SK-N-SH treated with all-trans-retinoic acid at 6 μM for 48 hours (cell line): Measurements from ENCODE around the gene DOK4.

Experiments used
- ATAC-seq: fragments of 200-7000 bp; cut with Tn5 transposase; 3 replicates; pipeline ENCODE4 v1.9.1; 2020; ENCODE audit warnings: mild to moderate bottlenecking, moderate library complexity
- ARNTL ChIP-seq: fragments of 450-650 bp; formaldehyde crosslinking; IDR thresholded peaks from 2 replicates; pipeline ENCODE4 v1.5.0; 2020; ENCODE audit warnings: low read depth, mild to moderate bottlenecking, moderate library complexity, borderline replicate concordance
- BACH2 ChIP-seq: fragments of 250-450 bp; sonication (Bioruptor Pico); IDR thresholded peaks from 2 replicates; pipeline ENCODE4 v1.9.0; 2021; ENCODE audit warnings: mild to moderate bottlenecking, borderline replicate concordance
- CREB5 ChIP-seq: fragments of 250-450 bp; sonication (Bioruptor Pico); IDR thresholded peaks from 2 replicates; pipeline ENCODE4 v1.5.1; 2020; ENCODE audit warnings: low read depth, mild to moderate bottlenecking, moderate library complexity
- CSDC2 ChIP-seq: fragments of 250-450 bp; sonication (Bioruptor Pico); IDR thresholded peaks from 2 replicates; pipeline ENCODE4 v1.5.0; 2020; ENCODE audit warnings: mild to moderate bottlenecking, moderate library complexity
- ESRRG ChIP-seq: fragments of 250-450 bp; sonication (Bioruptor Pico); IDR thresholded peaks from 2 replicates; pipeline ENCODE4 v1.6.1; 2021; ENCODE audit warnings: mild to moderate bottlenecking
- GLIS3 ChIP-seq: fragments of 250-450 bp; sonication (Bioruptor Pico); IDR thresholded peaks from 2 replicates; pipeline ENCODE4 v1.5.0; 2020; ENCODE audit warnings: mild to moderate bottlenecking, moderate library complexity
- OSR1 ChIP-seq: fragments of 250-450 bp; sonication (Bioruptor Pico); IDR thresholded peaks from 2 replicates; pipeline ENCODE4 v1.8.0; 2022; ENCODE audit warnings: moderate library complexity, mild to moderate bottlenecking, inconsistent platforms
- PPARA ChIP-seq: fragments of 250-450 bp; sonication (Bioruptor Pico); IDR thresholded peaks from 2 replicates; pipeline ENCODE4 v1.5.0; 2020; ENCODE audit warnings: mild to moderate bottlenecking, borderline replicate concordance
- RARB ChIP-seq: fragments of 250-450 bp; sonication (Bioruptor Pico); IDR thresholded peaks from 2 replicates; pipeline ENCODE4 v1.8.0; 2021; ENCODE audit warnings: mild to moderate bottlenecking, moderate library complexity
- TCF4 ChIP-seq: fragments of 250-450 bp; sonication (Bioruptor Pico); IDR thresholded peaks from 2 replicates; pipeline ENCODE4 v1.8.0; 2021; ENCODE audit warnings: mild to moderate bottlenecking, moderate library complexity, borderline replicate concordance
- TOX ChIP-seq: fragments of 250-450 bp; sonication (Bioruptor Pico); IDR thresholded peaks from 2 replicates; pipeline ENCODE4 v1.8.0; 2021; ENCODE audit warnings: mild to moderate bottlenecking, moderate library complexity, borderline replicate concordance
- ZC3H10 ChIP-seq: fragments of 250-450 bp; sonication (Bioruptor Pico); IDR thresholded peaks from 2 replicates; pipeline ENCODE4 v1.5.1; 2021; ENCODE audit warnings: mild to moderate bottlenecking, moderate library complexity
- ZFP3 ChIP-seq: fragments of 250-450 bp; sonication (Bioruptor Pico); IDR thresholded peaks from 2 replicates; pipeline ENCODE4 v1.5.0; 2020; ENCODE audit warnings: mild to moderate bottlenecking, moderate library complexity
- ZFP30 ChIP-seq: fragments of 450-650 bp; formaldehyde crosslinking; IDR thresholded peaks from 2 replicates; pipeline ENCODE4 v1.5.0; 2022; ENCODE audit warnings: mild to moderate bottlenecking, moderate library complexity
- ZNF70 ChIP-seq: fragments of 450-650 bp; formaldehyde crosslinking; IDR thresholded peaks from 2 replicates; pipeline ENCODE4 v1.5.0; 2020; ENCODE audit warnings: mild to moderate bottlenecking, moderate library complexity
- ZNF8 ChIP-seq: fragments of 450-650 bp; formaldehyde crosslinking; IDR thresholded peaks from 2 replicates; pipeline ENCODE4 v1.5.0; 2020; ENCODE audit warnings: mild to moderate bottlenecking, moderate library complexity
- TF ChIP-seq, protein P1 (sequence below): fragments of 250-450 bp; sonication (Bioruptor Pico); IDR thresholded peaks from 2 replicates; pipeline ENCODE4 v1.5.1; 2021; ENCODE audit warnings: mild to moderate bottlenecking, moderate library complexity
- TF ChIP-seq, protein P2 (sequence below): fragments of 250-450 bp; sonication (Bioruptor Pico); IDR thresholded peaks from 2 replicates; pipeline ENCODE4 v1.8.0; 2020; ENCODE audit warnings: mild to moderate bottlenecking, moderate library complexity, borderline replicate concordance
- TF ChIP-seq, protein P3 (sequence below): fragments of 250-450 bp; sonication (Bioruptor Pico); IDR thresholded peaks from 2 replicates; pipeline ENCODE4 v1.5.0; 2020; ENCODE audit warnings: mild to moderate bottlenecking, moderate library complexity
- TF ChIP-seq, protein P4 (sequence below): fragments of 250-450 bp; sonication (Bioruptor Pico); IDR thresholded peaks from 2 replicates; pipeline ENCODE4 v1.8.0; 2021; ENCODE audit warnings: low read depth, mild to moderate bottlenecking, moderate library complexity, borderline replicate concordance

DOK4 gene

DNA sequence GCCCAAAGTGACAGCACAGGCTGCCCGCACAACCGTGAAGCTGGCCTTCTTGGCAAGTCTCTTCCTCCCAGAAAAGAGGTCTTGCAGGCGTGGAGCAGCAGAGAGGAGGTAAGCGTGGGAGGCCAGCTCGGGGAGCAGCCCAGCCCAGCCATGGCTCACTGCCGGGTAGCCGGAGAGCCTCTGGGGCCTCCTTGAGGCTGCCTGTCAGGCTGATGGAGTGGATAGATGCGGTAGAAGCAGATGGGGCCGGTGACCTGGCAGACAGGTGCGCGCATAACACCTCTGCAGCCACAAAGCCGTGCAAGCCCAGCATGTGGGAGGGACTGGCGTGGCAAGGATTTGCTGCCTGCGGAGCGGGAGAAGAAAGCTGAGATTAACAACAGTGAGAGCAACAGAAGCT lies 17.1 kb upstream of the DOK4 start:
- ATAC-seq: no peak
- TF ChIP-seq TCF4 (CRISPR knock-in tag): no peak
- TF ChIP-seq, all 23 proteins: peak for 0

- TF ChIP-seq, protein P1, sequence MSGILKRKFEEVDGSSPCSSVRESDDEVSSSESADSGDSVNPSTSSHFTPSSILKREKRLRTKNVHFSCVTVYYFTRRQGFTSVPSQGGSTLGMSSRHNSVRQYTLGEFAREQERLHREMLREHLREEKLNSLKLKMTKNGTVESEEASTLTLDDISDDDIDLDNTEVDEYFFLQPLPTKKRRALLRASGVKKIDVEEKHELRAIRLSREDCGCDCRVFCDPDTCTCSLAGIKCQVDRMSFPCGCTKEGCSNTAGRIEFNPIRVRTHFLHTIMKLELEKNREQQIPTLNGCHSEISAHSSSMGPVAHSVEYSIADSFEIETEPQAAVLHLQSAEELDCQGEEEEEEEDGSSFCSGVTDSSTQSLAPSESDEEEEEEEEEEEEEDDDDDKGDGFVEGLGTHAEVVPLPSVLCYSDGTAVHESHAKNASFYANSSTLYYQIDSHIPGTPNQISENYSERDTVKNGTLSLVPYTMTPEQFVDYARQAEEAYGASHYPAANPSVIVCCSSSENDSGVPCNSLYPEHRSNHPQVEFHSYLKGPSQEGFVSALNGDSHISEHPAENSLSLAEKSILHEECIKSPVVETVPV (CRISPR knock-in tag): no peak
- TF ChIP-seq BACH2 (CRISPR knock-in tag) (no peak), ZFP3 (CRISPR knock-in tag) (no peak), CSDC2 (no peak), CREB5 (CRISPR knock-in tag) (no peak), ZFP30 (CRISPR knock-in tag) (no peak), ARNTL (CRISPR knock-in tag) (no peak), OSR1 (no peak), GLIS3 (CRISPR knock-in tag) (no peak), ESRRG (CRISPR knock-in tag) (no peak), RARB (CRISPR knock-in tag) (no peak)
- TF ChIP-seq, protein P2, sequence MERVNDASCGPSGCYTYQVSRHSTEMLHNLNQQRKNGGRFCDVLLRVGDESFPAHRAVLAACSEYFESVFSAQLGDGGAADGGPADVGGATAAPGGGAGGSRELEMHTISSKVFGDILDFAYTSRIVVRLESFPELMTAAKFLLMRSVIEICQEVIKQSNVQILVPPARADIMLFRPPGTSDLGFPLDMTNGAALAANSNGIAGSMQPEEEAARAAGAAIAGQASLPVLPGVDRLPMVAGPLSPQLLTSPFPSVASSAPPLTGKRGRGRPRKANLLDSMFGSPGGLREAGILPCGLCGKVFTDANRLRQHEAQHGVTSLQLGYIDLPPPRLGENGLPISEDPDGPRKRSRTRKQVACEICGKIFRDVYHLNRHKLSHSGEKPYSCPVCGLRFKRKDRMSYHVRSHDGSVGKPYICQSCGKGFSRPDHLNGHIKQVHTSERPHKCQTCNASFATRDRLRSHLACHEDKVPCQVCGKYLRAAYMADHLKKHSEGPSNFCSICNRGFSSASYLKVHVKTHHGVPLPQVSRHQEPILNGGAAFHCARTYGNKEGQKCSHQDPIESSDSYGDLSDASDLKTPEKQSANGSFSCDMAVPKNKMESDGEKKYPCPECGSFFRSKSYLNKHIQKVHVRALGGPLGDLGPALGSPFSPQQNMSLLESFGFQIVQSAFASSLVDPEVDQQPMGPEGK (CRISPR knock-in tag): no peak
- TF ChIP-seq, all 23 proteins: peak for 0
- no peak for ATAC-seq
Observed at GRCh38 chr16:57502048-57502775, 15.9 kb upstream of the DOK4 start.

GRCh38 chr16:57501492-57501891 lies 15.2 kb upstream of the DOK4 start:
- TF ChIP-seq, protein P1 (CRISPR knock-in tag): no peak
- TF ChIP-seq TCF4 (CRISPR knock-in tag) (no peak), ZC3H10 (no peak), PPARA (no peak), BACH2 (CRISPR knock-in tag) (no peak), GLIS3 (CRISPR knock-in tag) (no peak), ZNF70 (CRISPR knock-in tag) (no peak), OSR1 (no peak), ZNF8 (no peak), ZFP3 (CRISPR knock-in tag) (no peak), ARNTL (CRISPR knock-in tag) (no peak), CSDC2 (no peak), TOX (CRISPR knock-in tag) (no peak), ESRRG (CRISPR knock-in tag) (no peak), ZFP30 (CRISPR knock-in tag) (no peak)
- TF ChIP-seq, protein P3, sequence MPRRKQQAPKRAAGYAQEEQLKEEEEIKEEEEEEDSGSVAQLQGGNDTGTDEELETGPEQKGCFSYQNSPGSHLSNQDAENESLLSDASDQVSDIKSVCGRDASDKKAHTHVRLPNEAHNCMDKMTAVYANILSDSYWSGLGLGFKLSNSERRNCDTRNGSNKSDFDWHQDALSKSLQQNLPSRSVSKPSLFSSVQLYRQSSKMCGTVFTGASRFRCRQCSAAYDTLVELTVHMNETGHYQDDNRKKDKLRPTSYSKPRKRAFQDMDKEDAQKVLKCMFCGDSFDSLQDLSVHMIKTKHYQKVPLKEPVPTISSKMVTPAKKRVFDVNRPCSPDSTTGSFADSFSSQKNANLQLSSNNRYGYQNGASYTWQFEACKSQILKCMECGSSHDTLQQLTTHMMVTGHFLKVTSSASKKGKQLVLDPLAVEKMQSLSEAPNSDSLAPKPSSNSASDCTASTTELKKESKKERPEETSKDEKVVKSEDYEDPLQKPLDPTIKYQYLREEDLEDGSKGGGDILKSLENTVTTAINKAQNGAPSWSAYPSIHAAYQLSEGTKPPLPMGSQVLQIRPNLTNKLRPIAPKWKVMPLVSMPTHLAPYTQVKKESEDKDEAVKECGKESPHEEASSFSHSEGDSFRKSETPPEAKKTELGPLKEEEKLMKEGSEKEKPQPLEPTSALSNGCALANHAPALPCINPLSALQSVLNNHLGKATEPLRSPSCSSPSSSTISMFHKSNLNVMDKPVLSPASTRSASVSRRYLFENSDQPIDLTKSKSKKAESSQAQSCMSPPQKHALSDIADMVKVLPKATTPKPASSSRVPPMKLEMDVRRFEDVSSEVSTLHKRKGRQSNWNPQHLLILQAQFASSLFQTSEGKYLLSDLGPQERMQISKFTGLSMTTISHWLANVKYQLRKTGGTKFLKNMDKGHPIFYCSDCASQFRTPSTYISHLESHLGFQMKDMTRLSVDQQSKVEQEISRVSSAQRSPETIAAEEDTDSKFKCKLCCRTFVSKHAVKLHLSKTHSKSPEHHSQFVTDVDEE (CRISPR knock-in tag): no peak
- TF ChIP-seq, protein P4, sequence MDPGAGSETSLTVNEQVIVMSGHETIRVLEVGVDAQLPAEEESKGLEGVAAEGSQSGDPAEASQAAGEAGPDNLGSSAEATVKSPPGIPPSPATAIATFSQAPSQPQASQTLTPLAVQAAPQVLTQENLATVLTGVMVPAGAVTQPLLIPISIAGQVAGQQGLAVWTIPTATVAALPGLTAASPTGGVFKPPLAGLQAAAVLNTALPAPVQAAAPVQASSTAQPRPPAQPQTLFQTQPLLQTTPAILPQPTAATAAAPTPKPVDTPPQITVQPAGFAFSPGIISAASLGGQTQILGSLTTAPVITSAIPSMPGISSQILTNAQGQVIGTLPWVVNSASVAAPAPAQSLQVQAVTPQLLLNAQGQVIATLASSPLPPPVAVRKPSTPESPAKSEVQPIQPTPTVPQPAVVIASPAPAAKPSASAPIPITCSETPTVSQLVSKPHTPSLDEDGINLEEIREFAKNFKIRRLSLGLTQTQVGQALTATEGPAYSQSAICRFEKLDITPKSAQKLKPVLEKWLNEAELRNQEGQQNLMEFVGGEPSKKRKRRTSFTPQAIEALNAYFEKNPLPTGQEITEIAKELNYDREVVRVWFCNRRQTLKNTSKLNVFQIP (CRISPR knock-in tag): no peak
- TF ChIP-seq, protein P2 (CRISPR knock-in tag): no peak
- ATAC-seq: no peak
